Colonic mucosa (tissue), 4 donors: ENCODE data around the gene NEK10. TPM values are rescaled to one million over a fixed set of nuclear protein-coding genes. Genes with fewer than 3 reads are reported as not detected.
"Not testable (repeated sequence)": the region's sequence is repeated elsewhere in the genome, so short reads cannot be mapped to it uniquely, and the experiment has no call there.

Source experiments
- DNase-seq: peaks from one replicate; pipeline ENCODE4 v3.0.0-alpha.2; 2020
- H3K27ac ChIP-seq: fragments of 200-600 bp; one replicate; pipeline ENCODE4 v1.8.0; 2021
- H3K27me3 ChIP-seq: fragments of 200-600 bp; one replicate; pipeline ENCODE4 v1.8.0; 2021
- H3K36me3 ChIP-seq: fragments of 200-600 bp; one replicate; pipeline ENCODE4 v1.8.0; 2021
- H3K4me1 ChIP-seq: fragments of 200-600 bp; one replicate; pipeline ENCODE4 v1.8.0; 2021; ENCODE audit warnings: mild to moderate bottlenecking
- H3K4me3 ChIP-seq: fragments of 200-600 bp; one replicate; pipeline ENCODE4 v1.8.0; 2021
- H3K9ac ChIP-seq, 2 donors: one replicate each; pipeline ENCODE4 v1.7.0; 2013; ENCODE audit warnings: control low read depth in 2 of 2, low read depth in 2 of 2, low read length in 2 of 2
- H3K9me3 ChIP-seq: fragments of 200-600 bp; one replicate; pipeline ENCODE4 v1.8.0; 2021
- CTCF ChIP-seq: fragments of 200-600 bp; IDR thresholded peaks from one replicate; pipeline ENCODE4 v1.8.0; 2022; ENCODE audit warnings: antibody characterized with exemption, mild to moderate bottlenecking
- intact Hi-C: fragments of 100-400 bp; cut with DNase I; formaldehyde crosslinking; loops from one replicate; pipeline ENCODE4 v1.14.1; 2022
- total RNA-seq, 2 donors: library from RNA; stranded (reverse); fragmentation: NEBNext Ultra II Directional in 1 of 2; extraction: Animal tissue kit (Norgen Biotek cat#: 25700) in 1 of 2; gene quantifications; one replicate each; pipeline ENCODE4 v1.2.1, GENCODE V29; 2021
- donor health status: healthy.
- donor health status: DM: no; HTN: no; CAD: no.
- donor health status: DM: no; HTN: no; CAD: no.

NEK10 gene
- under 1 TPM; 0.67 to 0.88 TPM for total RNA-seq

- peak; percentile 93 for DNase-seq
- Histone ChIP-seq H3K36me3 (no peaks in the 10 kb centered on the region), H3K4me3 (peak within 1 kb of the TSS; percentile 96), H3K9ac (peak within 1 kb of the TSS; percentile 62 to 65), H3K9me3 (no peaks in the 10 kb centered on the region), H3K4me1 (peaks cover 4% of the 10 kb centered on the region), H3K27me3 (no peaks in the 10 kb centered on the region), H3K27ac (no peak within 1 kb of the TSS)
- TF ChIP-seq CTCF, result no peak
- intact Hi-C loops, result no loop called here
These were observed at the start of gene NEK10 for GRCh38 chr3:27368831-27369607. Gene NEK10 (minus strand): TSS chr3:27369383. CDS start chr3:27352882, 16,501 bp downstream.

DNA sequence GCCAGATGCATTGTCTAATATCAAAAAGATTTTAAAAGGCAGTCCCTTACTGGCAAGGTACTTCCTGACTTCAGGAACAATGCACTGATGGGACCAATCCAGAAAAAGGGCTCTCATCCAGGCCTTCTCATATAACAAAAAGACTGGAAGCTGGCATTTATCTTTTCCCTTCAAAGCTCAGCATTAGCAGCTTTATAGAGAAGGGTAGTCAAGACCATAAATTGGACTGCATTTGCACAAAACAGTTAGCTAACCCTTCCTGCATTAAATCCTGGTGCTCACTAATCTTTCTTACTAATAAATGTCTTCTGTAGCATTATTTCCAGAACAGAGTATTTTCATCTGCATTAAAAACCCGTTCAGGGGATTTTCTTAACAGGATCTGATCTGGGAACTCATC is 46.0 kb upstream of the NEK10 start:
- H3K27me3 ChIP-seq, result no peaks in the 10 kb centered on the region
- no peak overlapping the region for H3K4me3 ChIP-seq
- no peaks in the 10 kb centered on the region for H3K9me3 ChIP-seq
- H3K4me1 ChIP-seq, result no peaks in the 10 kb centered on the region
- intact Hi-C loops, result no loop called here
- no peak for TF ChIP-seq CTCF
- H3K36me3 ChIP-seq, result peaks cover 3% of the 10 kb centered on the region
- no peak overlapping the region for H3K27ac ChIP-seq
- no peak for DNase-seq
- H3K9ac ChIP-seq, result no peak overlapping the region

DNA sequence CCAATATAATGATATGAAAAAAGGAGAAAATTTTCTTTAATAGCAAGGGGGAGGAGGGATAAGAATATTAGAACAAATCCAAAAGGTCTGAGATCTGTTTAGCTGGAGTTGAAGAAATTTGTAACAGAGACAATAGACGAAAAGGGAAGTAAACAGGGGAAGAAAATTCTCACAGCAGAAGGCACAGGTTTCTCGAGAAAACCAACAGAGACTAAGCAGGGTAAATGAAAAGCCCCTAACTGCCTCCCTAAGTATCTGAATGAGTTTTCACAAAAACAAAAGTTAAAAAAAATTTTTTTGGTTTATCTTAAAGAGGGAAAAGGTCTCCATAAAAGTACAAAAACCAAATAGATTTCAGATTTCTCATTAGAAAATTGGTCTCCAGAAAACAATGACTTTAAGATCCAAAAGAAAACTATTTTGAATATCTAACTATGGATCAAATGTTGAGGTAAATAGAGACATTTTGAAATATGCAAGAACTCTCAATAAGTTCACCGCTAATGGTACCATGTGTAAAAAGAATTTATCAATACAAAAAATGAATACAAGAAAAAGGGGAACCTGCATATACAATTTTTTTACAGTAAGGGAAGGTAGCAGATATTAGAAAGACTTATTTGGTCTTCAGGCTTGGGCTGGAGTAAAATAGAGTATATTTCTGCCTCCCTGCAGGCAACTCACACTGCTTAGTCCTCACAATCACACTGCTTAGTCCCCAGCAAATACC is 23.9 kb upstream of the NEK10 start:
- no peaks in the 10 kb centered on the region for H3K36me3 ChIP-seq
- intact Hi-C loops, result no loop called here
- TF ChIP-seq CTCF, result no peak

GRCh38 chr3:27392414-27392813 is 23.2 kb upstream of the NEK10 start:
- H3K36me3 ChIP-seq, H3K9me3 ChIP-seq, DNase-seq, H3K4me1 ChIP-seq, H3K27me3 ChIP-seq, intact Hi-C loops, H3K9ac ChIP-seq, H3K4me3 ChIP-seq, H3K27ac ChIP-seq: not testable (repeated sequence)

More for the DNA sequence above, 23.9 kb upstream of the NEK10 start:
- Histone ChIP-seq H3K4me3 (no peak overlapping the region), H3K27me3 (no peaks in the 10 kb centered on the region), H3K27ac (no peak overlapping the region), H3K9me3 (no peaks in the 10 kb centered on the region), H3K4me1 (no peaks in the 10 kb centered on the region), H3K9ac (no peak overlapping the region)
- DNase-seq, result no peak

DNA sequence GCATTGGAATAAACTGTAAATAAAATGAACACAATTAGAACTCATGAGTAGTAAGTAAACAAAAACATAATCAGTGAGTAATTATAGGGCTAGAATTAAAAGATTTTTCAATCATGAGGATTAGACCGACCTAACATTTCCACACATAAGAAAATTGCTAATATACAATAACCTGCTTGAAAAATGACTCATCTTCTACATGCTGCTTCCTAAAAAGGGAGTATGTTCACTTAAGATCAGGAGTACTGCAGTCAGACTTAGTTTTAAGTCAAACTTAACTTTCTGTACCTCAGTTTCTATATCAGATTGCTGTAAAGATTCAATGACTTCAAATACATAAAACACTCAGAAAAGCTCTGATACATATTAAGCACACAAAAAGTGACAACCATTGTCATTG is 22.6 kb upstream of the NEK10 start:
- H3K27ac ChIP-seq, result no peak overlapping the region
- H3K27me3 ChIP-seq, result no peaks in the 10 kb centered on the region
- intact Hi-C loops, result no loop called here
- no peak overlapping the region for H3K4me3 ChIP-seq
- H3K9ac ChIP-seq, result no peak overlapping the region
- no peak for DNase-seq
- no peaks in the 10 kb centered on the region for H3K36me3 ChIP-seq
- H3K9me3 ChIP-seq, result no peaks in the 10 kb centered on the region
- no peak for TF ChIP-seq CTCF
- H3K4me1 ChIP-seq, result no peaks in the 10 kb centered on the region

DNA sequence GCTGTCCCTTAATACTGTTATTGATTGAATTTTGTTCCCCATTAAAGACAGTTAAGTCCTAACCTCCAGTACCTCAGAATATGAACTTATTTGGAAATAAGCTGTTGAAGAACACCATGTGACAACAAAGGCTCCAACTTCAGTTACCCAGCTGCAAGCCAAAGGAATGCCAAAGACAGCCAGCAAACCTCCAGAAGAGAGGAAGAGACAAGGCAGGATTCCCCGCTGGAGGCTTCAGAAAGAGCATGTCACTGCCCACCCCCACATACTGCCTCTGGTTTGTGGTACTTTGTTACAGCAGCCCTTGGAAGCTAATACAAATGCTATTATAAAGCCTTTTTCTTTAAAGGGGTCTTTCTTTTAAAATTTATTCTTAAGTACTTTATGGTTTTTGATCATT is 18.4 kb upstream of the NEK10 start:
- intact Hi-C loops, result no loop called here
- TF ChIP-seq CTCF, result no peak

More for the DNA sequence above, 18.4 kb upstream of the NEK10 start:
- H3K9ac ChIP-seq, result no peak overlapping the region
- no peak overlapping the region for H3K27ac ChIP-seq
- no peaks in the 10 kb centered on the region for H3K4me1 ChIP-seq
- H3K36me3 ChIP-seq, result no peaks in the 10 kb centered on the region
- H3K27me3 ChIP-seq, result no peaks in the 10 kb centered on the region
- DNase-seq, result no peak
- H3K9me3 ChIP-seq, result no peaks in the 10 kb centered on the region
- no peak overlapping the region for H3K4me3 ChIP-seq
